Measurements from ENCODE around the gene SCART1. TPM values are rescaled to one million over a fixed set of nuclear protein-coding genes. Genes with fewer than 3 reads are reported as not detected.

The SCART1 gene
- total RNA-seq, 1 experiment from 2014 or later = 0.50 TPM

DNA sequence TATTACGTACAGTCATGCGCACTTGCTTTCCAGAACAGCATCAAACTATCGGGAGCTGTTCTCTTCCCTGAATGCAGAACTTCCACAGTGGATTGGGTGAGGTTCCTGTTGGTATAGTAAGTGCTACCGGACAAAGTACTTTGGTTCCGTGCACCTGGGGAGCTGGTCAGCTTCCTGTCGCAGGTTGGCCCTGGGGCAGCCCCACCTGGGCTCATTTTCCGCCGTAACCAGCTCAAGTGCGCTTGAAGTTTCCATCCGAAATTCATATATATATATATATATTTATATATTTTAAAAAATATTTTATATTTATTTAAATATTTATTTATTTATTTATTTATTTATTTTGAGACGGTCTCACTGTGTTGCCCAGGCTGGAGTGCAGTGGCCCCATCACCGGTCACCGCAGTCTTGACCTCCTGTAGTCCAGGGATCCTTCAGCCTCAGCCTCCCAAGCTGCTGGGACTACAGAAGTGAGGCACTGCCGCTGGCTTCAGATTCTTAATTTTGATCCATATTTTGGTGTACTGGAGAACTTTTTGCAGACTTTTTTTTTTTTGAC, 6.5 kb downstream of the SCART1 start:
- no CpG with 5 or more reads among the region's 14 CpGs for WGBS (ENCODE audit: extremely low coverage, insufficient read length, low lambda C conversion rate)
- Histone ChIP-seq H3K27ac (ENCODE audit: insufficient read length, low read depth, low read length) (no peak overlapping the region), H3K9ac (ENCODE audit: extremely low read depth, insufficient read length, low read length) (no peak overlapping the region), H2BK15ac (ENCODE audit: low read depth, low read length) (no peak overlapping the region), H2BK20ac (ENCODE audit: low read depth, low read length, poor library complexity, severe bottlenecking) (no peak overlapping the region), H3T11ph (ENCODE audit: low read length) (no peak overlapping the region), H2BK120ac (ENCODE audit: low read depth, low read length, poor library complexity, severe bottlenecking) (no peak overlapping the region), H4K91ac (ENCODE audit: insufficient read length, low read depth, low read length) (no peak overlapping the region), H2BK12ac (ENCODE audit: insufficient read length, low read depth, low read length) (no peak overlapping the region), H3K4me2 (ENCODE audit: insufficient read depth, insufficient read length, low read length) (no peak overlapping the region), H3K4me1 (ENCODE audit: insufficient read depth, low read length) (no peaks in the 10 kb centered on the region), H2AFZ (ENCODE audit: low read length) (no peak overlapping the region), H3K79me1 (ENCODE audit: insufficient read depth, low read depth, low read length, poor library complexity, severe bottlenecking) (no peaks in the 10 kb centered on the region), H4K20me1 (ENCODE audit: control insufficient read depth, insufficient read depth, insufficient read length) (no peaks in the 10 kb centered on the region), H4K5ac (ENCODE audit: insufficient read length, low read depth, low read length) (no peak overlapping the region), H2AK5ac (ENCODE audit: insufficient read length, low read length) (no peak overlapping the region), H3K27me3 (ENCODE audit: insufficient read depth, low read length) (no peaks in the 10 kb centered on the region), H2BK5ac (ENCODE audit: insufficient read length, low read length) (no peak overlapping the region), H3K56ac (ENCODE audit: insufficient read length, low read depth, low read length) (no peak overlapping the region), H3K79me2 (ENCODE audit: insufficient read depth, low read length) (no peaks in the 10 kb centered on the region), H3K23ac (ENCODE audit: insufficient read length, low read depth, low read length) (no peak overlapping the region), H3K23me2 (ENCODE audit: insufficient read length, low read depth, low read length, poor library complexity, severe bottlenecking) (no peaks in the 10 kb centered on the region), H4K8ac (replicated peaks; ENCODE audit: insufficient read length, low read depth, low read length) (no peak overlapping the region), H3K9me3 (ENCODE audit: control insufficient read depth, low read depth, low read length) (peaks cover 75% of the 10 kb centered on the region), H3K14ac (ENCODE audit: insufficient read depth, low read length) (no peak overlapping the region), H3K4ac (ENCODE audit: low read depth, low read length) (no peak overlapping the region), H3K18ac (ENCODE audit: insufficient read length, low read depth, low read length) (no peak overlapping the region)
- DNase-seq = no peak
- Mint-ChIP-seq H3K4me3 (no peak overlapping the region; a peak in 1 of 5 replicates), H3K4me1 (no peaks in the 10 kb centered on the region), H3K27ac (no peak overlapping the region), H3K9me3 (peaks cover 78 to 86% of the 10 kb centered on the region in 2 experiments), H3K36me3 (ENCODE audit: insufficient read depth in 1 of 3, low read depth in 3 of 3) (peaks cover 5 to 18% (median 8%) of the 10 kb centered on the region in 3 experiments; a peak in 5 of 7 replicates), H3K27me3 (ENCODE audit: low read depth) (peaks cover 7% of the 10 kb centered on the region)
- TF ChIP-seq CTCF (conservative IDR thresholded peaks at IDR 0.05) = no peak

Measured in H9 (cell line).